H1 (cell line): Measurements from ENCODE around the gene EMP2.

Experiments used
- ASH2L ChIP-seq: fragments of 200-600, 300-600 bp; sonication (generic); IDR thresholded peaks from one replicate; pipeline ENCODE4 v1.7.1; 2017; ENCODE audit warnings: low read length
- BACH1 ChIP-seq: IDR thresholded peaks from 2 replicates; pipeline ENCODE4 v1.6.1; 2012; ENCODE audit warnings: low read length, improper control_type of control experiment
- BRCA1 ChIP-seq: IDR thresholded peaks from 2 replicates; pipeline ENCODE4 v1.6.1; 2012; ENCODE audit warnings: low read depth, low read length, improper control_type of control experiment
- CEBPB ChIP-seq: IDR thresholded peaks from 2 replicates; pipeline ENCODE4 v1.6.1; 2012; ENCODE audit warnings: low read depth, low read length
- CTCF ChIP-seq, 3 experiments: IDR thresholded peaks; 1 replicate in 2 of 3; 2 replicates in 1 of 3; pipeline versions ENCODE4 v1.5.1 to v1.6.1; 2011; ENCODE audit warnings: low read length in 3 of 3, mild to moderate bottlenecking in 3 of 3, inconsistent platforms in 2 of 3, low read depth in 1 of 3, moderate library complexity in 1 of 3; ENCODE audit not compliant: insufficient read depth in 1 of 3; ENCODE audit errors: control extremely low read depth in 1 of 3
- EZH2 ChIP-seq: fragments of 200-600 bp; sonication (generic); IDR thresholded peaks from 2 replicates; pipeline ENCODE4 v1.7.1; 2012; ENCODE audit warnings: low read depth, mild to moderate bottlenecking, moderate library complexity, low read length, inconsistent platforms; ENCODE audit not compliant: severe bottlenecking
- POLR2A ChIP-seq, 2 experiments: IDR thresholded peaks; 1 replicate in 1 of 2; 2 replicates in 1 of 2; pipeline ENCODE4 v1.6.1; 2011; ENCODE audit warnings: low read depth in 2 of 2, low read length in 2 of 2, mild to moderate bottlenecking in 2 of 2; ENCODE audit errors: control extremely low read depth in 1 of 2
- TAF7 ChIP-seq: optimal IDR thresholded peaks from 2 replicates; pipeline ENCODE3; 2011; ENCODE audit warnings: low read depth, mild to moderate bottlenecking, inconsistent platforms, low read length, moderate library complexity, borderline replicate concordance
- USF2 ChIP-seq: IDR thresholded peaks from 2 replicates; pipeline ENCODE4 v1.6.1; 2011; ENCODE audit warnings: low read length, improper control_type of control experiment
- ZNF274 ChIP-seq: IDR thresholded peaks from 2 replicates; pipeline ENCODE4 v1.7.0; 2012; ENCODE audit warnings: low read length, borderline replicate concordance; ENCODE audit errors: extremely low read depth
- TF ChIP-seq, protein P1 (sequence below): IDR thresholded peaks from 2 replicates; pipeline ENCODE4 v1.6.1; 2011; ENCODE audit warnings: low read depth, mild to moderate bottlenecking, low read length; ENCODE audit not compliant: insufficient read depth

GRCh38 chr16:10576390-10577304 lies 3.8 kb downstream of the EMP2 start:
- TF ChIP-seq CTCF (IDR thresholded peaks at IDR 0.05; ENCODE audit: control extremely low read depth in 1 of 3, insufficient read depth in 1 of 3, low read depth in 1 of 3, low read length in 3 of 3) (no peak), EZH2 (no peak), BACH1 (no peak), ZNF274 (no peak), POLR2A (IDR thresholded peaks at IDR 0.05; ENCODE audit: control extremely low read depth in 1 of 2, low read depth in 2 of 2, low read length in 2 of 2) (no peak), TAF7 (no peak), CEBPB (no peak), BRCA1 (no peak), USF2 (no peak), ASH2L (no peak)
- TF ChIP-seq, protein P1, sequence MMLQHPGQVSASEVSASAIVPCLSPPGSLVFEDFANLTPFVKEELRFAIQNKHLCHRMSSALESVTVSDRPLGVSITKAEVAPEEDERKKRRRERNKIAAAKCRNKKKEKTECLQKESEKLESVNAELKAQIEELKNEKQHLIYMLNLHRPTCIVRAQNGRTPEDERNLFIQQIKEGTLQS, result no peak
